Stimulated activated CD8-positive, alpha-beta memory T cell treated with anti-CD3 and anti-CD28 coated beads, Interleukin-12 subunit alpha, Interleukin-12 subunit beta, amount 100 ng/mL, for 24 hours (primary cell): ENCODE measurements around the gene GOLGA6L26.
"Not testable (repeated sequence)": the region's sequence is repeated elsewhere in the genome, so short reads cannot be mapped to it uniquely, and the experiment has no call there.

Experiments
- DNase-seq: peaks from one replicate; pipeline ENCODE4 v3.0.0-alpha.2; 2020; ENCODE audit errors: extremely low read depth

Gene GOLGA6L26, protein sequence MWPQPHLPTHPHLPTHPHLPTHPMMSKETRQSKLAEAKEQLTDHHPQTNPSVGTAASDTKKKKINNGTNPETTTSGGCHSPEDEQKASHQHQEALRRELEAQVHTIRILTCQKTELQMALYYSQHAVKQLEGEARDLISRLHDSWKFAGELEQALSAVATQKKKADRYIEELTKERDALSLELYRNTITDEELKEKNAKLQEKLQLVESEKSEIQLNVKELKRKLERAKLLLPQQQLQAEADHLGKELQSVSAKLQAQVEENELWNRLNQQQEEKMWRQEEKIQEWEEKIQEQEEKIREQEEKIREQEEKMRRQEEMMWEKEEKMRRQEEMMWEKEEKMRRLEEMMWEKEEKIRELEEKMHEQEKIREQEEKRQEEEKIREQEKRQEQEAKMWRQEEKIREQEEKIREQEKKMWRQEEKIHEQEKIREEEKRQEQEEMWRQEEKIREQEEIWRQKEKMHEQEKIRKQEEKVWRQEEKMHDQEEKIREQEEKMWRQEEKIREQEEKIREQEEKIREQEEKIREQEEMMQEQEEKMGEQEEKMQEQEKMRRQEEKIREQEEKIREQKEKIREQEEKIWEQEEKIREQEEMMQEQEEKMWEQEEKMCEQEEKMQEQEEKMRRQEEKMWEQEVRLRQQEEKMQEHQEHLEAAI

DNA sequence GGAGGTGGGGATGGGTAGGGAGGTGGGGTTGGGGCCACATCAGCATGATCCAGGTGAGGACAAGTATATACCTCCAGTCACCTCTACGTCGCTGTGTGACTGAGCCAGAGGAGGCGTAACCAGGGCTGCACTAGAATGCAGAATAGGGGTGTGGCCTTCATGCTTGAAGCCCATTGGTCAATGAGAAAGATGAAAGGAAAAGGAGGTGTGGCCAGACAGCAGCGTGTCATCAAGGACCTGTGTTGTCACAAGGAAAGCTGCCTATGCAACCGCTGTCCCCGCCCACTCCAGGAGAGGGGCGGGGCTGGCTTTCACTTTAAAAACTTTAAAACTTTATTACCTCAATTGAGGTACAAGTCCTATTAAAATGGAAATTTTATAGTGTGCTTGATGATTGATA lies at the start of gene GOLGA6L26:
Gene GOLGA6L26 (minus strand): TSS at position 101 of the 400 bp plus-strand sequence. CDS start 61 bp downstream, at position 40.
- not testable (repeated sequence) for DNase-seq

DNA sequence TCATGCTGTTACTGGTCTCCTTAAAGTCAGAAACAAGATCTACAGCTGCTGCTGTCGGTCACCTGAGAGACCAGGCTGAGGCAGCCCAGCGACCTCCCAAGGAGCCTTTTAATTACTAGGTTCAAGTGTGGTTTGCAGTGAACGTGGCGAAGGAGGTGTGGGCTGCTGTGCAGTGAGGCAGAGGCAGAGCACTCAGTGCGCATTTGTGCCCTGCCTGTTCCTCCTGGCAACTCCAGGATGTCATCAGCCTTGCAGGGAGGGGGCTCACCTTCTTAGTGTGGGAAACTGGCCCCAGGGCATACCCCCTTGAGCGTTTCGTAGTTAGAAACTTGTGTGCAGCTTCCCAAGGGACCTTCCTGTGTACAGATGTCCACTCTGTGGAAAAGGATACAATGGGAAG lies 47.2 kb upstream of the GOLGA6L26 start:
- not testable (repeated sequence) for DNase-seq

DNA sequence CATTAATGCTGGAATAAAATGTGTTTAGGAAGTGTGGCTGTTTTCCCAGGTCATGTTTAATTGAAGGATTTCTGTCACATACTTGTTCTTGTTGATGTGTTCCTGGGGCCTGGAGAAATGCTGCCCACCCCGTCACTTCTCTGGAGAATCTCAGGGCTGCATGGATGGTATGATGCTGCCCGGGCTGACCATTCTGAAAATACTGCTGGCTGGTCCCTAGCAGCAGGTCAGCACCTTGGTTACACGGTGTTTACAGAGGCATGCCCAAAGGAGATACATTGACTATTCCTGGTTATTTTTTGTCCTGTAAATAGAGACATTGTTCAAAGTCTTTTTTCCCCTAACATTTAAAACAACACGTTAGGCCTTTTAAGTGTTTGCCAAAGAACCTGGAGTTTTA lies 46.7 kb upstream of the GOLGA6L26 start:
- DNase-seq: not testable (repeated sequence)

DNA sequence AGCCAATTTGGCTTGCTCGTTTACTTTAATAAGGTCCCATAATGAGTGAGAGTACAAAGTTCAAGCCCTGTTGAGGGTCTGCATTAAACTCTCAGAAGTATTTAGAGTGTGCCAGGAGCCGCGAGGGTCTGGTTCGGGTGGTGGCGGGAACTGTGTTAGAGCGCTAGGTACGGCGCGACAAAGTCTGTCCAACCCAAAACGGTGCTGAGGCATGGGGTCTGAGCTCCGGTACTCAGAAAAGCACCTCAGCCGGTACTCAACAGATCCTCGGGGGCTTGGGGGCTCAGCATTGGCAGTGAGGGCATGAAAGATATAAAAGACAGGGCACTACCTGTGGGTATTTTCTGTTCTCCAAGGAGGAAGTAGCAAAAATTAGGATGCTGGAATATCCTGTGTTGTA lies 45.0 kb upstream of the GOLGA6L26 start:
- not testable (repeated sequence) for DNase-seq

DNA sequence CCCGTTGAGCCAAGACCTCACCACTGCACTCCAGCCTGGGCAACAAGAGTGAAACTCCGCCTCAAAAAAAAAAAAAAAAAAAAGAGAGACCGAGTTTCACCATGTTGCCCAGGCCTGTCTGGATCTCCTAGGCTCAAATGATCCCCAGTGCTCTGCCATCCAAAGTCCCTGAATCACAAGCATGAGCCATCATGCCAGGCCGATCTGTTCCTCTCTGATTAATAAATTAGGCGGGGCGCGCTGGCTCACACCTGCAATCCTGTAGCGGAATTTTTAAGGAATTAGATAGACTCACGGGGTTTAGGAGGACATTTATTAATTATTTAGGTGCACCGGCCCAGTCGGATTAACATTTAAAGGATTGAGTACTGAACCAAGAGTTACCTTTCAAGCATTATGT lies 40.2 kb upstream of the GOLGA6L26 start:
- not testable (repeated sequence) for DNase-seq

DNA sequence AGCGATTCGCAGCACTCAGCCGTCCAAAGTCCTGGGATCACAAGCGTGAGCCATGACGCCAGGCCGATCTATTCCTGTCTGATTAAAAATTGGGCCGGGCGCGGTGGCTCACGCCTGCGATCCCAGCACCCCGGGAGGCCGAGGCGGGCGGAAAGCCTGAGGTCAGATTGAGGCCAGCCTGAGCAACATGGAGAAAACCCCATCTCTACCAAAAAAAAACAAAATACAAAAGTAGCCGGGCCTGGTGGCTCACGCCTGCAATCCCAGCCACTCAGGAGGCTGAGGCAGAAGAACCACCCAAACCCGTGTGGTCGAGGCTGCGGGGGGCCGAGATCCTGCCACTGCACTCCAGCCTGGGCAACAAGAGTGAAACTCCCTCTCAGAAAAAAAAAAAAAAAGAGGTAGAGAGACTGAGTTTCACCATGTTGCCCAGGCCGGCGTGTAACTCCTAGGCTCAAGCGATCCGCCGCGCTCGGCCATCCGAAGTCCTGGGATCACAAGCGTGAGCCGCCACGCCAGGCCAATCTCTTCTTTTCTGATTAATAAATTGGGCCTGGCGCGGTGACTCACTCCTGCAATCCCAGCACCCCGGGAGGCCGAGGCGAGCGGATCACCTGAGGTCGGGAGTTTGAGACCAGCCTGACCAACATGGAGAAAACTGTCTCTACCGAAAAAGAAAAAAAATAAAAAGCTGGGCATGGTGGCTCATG lies 39.0 kb upstream of the GOLGA6L26 start:
- not testable (repeated sequence) for DNase-seq

DNA sequence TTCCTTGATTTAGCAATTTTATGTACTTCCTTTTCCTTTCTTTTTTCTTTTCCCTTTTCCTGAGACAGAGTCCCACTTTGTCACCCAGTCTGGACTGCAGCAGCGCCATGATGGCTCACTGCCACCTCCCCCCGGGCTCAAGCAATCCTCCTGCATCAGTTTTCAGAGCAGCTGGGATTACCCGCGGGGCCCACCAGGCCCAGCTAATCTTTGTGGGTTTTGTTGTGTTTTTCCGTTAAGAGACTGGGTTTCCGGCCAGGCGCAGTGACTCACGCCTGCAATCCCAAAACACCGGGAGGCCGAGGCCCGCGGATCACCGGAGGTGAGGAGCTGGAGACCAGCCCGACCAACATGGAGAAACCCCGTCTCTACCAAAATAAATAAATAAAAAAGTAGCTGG lies 38.3 kb upstream of the GOLGA6L26 start:
- no peak for DNase-seq

DNA sequence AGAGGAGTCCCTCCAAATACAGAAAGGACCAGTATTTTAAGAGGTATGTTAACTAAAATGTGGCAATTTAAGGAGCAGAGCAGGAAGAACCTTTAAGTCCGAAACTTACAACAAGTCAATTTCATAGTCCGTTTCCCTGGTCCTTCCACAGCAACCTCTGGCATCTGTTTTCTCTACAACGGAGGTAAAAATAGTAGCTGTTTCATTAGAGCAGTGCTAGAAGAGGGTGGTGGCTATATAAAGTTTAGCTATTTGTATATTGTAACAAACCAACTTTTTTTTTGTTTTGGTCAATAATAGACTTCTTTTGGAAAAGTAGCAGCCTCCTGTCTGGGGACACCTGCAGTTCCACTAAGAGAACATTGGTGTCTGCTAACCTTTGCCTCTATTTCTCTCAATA lies 37.9 kb upstream of the GOLGA6L26 start:
- not testable (repeated sequence) for DNase-seq

DNA sequence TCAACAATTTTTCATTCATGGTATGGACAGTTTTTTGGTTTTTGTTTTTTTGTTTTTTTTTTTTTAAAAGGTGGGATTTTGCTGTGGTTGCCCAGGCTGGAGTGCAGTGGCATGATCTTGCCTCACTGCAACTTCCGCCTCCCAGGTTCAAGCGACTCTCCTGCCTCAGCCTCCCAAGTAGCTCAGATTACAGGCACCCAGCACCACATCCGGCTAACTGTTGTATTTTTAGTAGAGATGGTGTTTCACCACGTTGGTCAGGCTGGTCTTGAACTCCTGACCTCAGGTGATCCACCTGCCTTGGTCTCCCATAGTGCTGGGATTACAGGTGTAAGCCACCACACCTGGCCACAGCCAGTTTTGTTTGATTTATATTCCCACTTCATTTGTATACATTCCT lies 37.1 kb upstream of the GOLGA6L26 start:
- DNase-seq: not testable (repeated sequence)

DNA sequence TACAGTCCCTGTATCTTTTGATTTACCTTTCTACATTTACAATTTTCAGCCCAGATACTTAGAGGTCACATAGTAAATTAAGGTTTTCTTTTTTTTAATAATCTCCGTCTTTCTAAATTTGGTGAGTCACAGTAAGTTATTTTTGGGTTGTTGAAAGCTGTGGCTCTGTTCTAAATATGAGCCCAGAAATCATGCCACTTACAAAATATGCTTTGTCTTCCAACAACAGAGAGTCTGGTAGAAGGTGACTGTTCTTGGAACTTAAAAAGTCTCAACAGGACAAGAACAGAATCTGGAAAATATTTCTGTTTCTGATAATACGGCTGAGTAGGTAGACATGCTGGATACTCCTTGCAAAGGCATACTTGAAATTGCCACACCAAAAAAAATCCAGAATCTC lies 36.6 kb upstream of the GOLGA6L26 start:
- no peak for DNase-seq

DNA sequence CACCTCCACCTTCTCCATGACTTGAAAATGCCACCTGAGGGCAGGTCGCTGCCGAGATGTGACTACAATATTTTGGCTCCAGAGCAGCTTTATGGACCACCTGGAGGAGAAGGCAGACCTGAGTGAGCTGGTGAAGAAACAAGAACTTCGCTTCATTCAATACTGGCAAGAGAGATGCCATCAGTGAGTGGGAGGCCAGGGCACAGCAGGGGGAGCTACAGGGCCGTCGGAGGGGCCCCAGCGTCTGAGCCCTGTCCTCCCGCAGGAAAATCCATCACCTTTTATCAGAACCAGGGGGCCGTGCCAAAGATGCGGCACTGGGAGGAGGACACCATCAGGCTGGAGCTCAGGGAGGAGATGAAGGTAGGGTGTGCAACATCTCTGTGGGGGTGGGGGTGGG lies 30.3 kb upstream of the GOLGA6L26 start:
- not testable (repeated sequence) for DNase-seq

DNA sequence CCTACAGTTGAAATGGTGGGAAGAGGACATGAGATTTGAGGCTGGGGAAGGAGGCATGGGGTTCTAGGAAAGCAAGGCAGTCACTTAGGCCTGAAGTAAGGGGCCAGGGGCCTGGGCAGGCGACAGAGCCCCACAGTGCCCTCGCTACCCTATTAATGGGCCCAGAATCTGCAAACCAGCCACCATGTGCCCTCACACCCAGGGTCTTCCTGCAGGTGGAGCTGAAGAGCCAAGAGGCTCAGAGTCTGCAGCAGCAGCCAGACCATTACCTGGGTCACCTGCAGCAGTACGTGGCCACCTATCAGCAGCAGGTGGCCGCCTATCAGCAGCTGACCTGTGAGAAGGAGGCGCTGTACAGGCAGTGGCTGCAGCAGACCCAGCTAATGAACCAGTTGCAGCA lies 28.6 kb upstream of the GOLGA6L26 start:
- not testable (repeated sequence) for DNase-seq

DNA sequence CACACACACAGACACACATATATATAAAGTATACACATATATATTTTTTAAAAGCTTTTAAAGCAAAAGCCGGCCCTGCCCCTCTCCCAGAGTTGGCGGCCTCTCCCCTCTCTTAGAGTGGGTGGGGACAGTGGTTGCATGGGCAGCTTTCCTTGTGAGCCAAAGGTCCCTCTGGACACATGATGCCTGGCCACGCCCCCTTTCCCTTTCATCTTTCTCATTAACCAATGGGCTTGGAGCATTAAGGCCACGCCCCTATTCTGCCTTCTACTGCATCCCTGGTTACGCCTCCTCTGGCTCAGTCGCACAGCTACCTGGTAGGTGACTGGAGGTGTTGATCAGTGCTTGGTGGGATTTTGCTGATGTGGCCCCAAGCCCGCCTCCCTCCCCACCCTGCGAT lies 20.5 kb upstream of the GOLGA6L26 start, which contains the start of gene GOLGA8S:
Gene GOLGA8S (plus strand): TSS at position 301 of the 400 bp plus-strand sequence. CDS start 62 bp downstream, at position 363.
- not testable (repeated sequence) for DNase-seq

DNA sequence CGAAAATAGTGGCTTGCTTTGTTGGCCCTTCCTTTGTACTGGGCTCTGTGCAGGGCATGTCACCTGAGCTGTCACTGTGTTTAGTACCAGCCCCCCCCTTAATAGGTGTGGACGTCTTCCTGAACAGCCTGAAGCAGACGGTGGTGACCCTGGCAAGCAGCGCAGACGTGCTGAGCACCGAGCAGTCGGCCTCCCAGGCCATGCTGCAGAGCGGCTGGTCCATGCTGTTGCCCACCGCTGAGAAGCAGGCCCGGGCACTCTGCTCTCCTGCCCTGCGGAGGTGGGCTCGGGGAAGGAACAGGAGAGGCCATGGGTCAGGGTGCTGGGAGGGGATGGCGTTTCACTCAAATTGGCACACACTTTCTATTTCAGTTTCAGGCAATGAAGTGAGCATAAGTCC lies 22.8 kb downstream of the GOLGA6L26 start:
- DNase-seq: not testable (repeated sequence)

DNA sequence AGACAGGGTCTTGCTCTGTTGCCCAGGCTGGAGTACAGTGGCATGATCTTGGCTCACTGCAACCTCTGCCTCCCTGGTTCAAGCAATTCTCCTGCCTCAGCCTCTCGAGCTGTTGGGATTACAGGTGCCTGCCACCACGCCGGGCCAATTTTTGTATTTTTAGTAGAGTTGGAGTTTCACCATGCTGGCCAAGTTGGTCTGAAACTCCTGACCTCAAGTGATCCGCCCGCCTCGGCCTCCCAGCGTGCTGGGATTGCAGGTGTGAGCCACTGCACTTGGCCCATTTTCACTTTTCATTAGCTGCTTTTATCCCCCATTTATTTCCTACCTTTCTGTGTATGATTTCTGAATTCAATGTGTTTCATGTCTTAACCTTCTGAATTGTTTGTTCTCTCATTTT lies 28.1 kb downstream of the GOLGA6L26 start:
- not testable (repeated sequence) for DNase-seq

DNA sequence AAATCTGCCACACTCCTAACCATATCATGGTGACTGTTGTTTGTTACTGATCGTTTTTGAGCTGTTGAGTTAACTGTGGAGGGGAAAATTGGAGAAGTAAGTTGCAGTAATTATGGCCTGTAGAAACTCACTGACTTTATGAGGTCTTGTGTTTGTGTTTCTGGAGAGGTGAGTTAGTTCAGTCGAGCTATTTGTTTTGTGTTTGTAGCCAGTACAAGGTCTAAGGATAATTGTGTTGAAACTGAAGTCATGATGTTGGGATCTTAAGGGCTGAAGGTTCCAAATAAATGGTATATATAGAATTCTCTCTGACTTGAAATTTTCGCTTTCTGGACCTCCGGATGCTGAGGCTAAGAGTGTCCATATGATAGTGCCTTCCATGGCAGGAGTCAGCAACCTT lies 29.2 kb downstream of the GOLGA6L26 start:
- not testable (repeated sequence) for DNase-seq

DNA sequence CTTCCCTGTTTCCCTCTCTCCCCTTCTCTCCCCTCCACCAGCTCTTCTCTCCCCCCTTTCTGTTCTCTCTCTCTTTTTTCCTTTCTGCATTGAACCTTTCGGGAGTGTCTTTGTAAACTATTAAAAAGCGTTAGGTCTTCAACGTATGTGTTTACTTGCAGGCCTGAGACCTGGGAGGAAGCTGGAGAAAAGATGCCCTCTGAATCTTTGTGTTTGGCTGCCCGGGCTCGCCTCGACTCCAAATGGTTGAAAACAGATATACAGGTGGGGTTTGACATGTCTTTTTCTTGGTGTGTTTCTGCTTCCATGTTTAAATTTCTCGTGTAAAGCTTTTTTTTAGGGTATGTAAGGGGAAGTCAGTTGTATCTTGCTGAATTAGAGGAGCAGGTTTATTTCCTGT lies 29.7 kb downstream of the GOLGA6L26 start:
- not testable (repeated sequence) for DNase-seq

DNA sequence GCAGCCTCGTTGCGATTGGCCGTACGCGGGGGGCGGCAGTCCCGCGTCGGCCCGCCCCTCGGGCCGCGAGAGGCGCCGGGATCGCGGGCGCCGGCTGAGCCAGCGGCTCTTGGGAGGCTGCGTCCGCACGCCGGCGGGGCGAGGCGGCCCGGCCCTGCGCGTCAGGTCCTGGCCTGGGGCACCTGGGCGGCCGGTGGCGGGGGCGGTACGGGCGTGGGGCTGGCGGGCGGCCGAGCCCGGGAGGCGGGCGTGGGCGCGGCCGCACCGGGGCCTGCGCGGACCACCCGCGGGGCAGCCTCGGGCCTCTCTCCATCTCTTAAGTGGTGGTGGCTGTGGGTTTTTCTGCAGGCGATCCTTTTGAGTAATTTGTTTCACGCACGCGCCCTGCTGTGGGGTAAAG lies 30.3 kb downstream of the GOLGA6L26 start:
- DNase-seq: not testable (repeated sequence)

DNA sequence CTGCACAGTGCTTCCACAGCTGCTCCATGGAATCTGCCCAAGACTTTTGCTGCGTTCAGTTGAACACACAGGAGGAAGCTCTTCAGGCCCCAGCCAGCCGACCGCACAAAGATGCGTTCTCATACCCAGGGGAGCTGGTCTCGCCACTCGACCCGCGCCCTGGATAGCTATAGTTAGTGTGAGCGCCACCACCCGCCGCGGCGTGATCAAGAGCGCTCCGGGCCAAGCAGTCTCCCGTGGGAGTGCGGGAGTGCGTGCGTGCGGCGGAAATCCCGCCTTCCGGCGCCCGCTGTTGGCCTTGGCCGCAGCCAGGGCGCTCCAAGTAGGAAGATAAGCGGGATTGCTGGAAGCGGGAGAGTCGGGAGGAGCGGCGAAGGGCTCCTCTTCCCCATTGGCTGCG lies 30.8 kb downstream of the GOLGA6L26 start:
- not testable (repeated sequence) for DNase-seq
